Activated CD4-positive, alpha-beta T cell treated with anti-CD3 and anti-CD28 coated beads, Interleukin-2, amount 10 ng/mL, durations not matched to agents 7 days and 5 days (primary cell): ENCODE results near the gene LPCAT3. TPM values are rescaled to one million over a fixed set of nuclear protein-coding genes. Genes with fewer than 3 reads are reported as not detected.

Source experiments
- CTCF ChIA-PET: fragments of 350-600 bp; sonication (Branson Sonifier 250); formaldehyde crosslinking; loops from one replicate; lab custom pipeline; 2021; ENCODE audit warnings: antibody characterized with exemption; lab: Charles Lee
- POLR2A ChIA-PET: fragments of 350-600 bp; sonication (Branson Sonifier 250); formaldehyde crosslinking; loops from one replicate; lab custom pipeline; 2021; ENCODE audit warnings: antibody characterized with exemption; lab: Charles Lee
- DNase-seq: peaks from one replicate; pipeline ENCODE4 v3.0.0-alpha.2; 2020
- H3K27ac Mint-ChIP-seq: one replicate; pipeline ENCODE4 v1.8.0; 2021; ENCODE audit warnings: mild to moderate bottlenecking, moderate library complexity, mixed read lengths
- H3K27me3 Mint-ChIP-seq: one replicate; pipeline ENCODE4 v1.8.0; 2021; ENCODE audit warnings: mixed read lengths
- H3K36me3 Mint-ChIP-seq: one replicate; pipeline ENCODE4 v1.8.0; 2021; ENCODE audit warnings: low read depth, mixed read lengths
- H3K4me1 Mint-ChIP-seq: one replicate; pipeline ENCODE4 v1.8.0; 2021; ENCODE audit warnings: mixed read lengths
- H3K4me3 Mint-ChIP-seq: one replicate; pipeline ENCODE4 v1.8.0; 2021; ENCODE audit warnings: mild to moderate bottlenecking, moderate library complexity, mixed read lengths
- H3K9me3 Mint-ChIP-seq: one replicate; pipeline ENCODE4 v1.8.0; 2021; ENCODE audit warnings: mixed read lengths
- total RNA-seq, 2 experiments: library from RNA; stranded (reverse); gene quantifications; one replicate each; pipeline ENCODE4 v1.2.3, GENCODE V29; 2021

The LPCAT3 gene
- total RNA-seq, 2 experiments from 2014 or later, result 36.8 to 45.4 TPM

- Mint-ChIP-seq H3K27ac (peak overlapping the region; percentile 98), H3K9me3 (no peaks in the 10 kb centered on the region), H3K4me3 (peak overlapping the region; percentile 100), H3K36me3 (peaks cover 76% of the 10 kb centered on the region), H3K4me1 (peaks cover 70% of the 10 kb centered on the region), H3K27me3 (no peaks in the 10 kb centered on the region)
- POLR2A ChIA-PET, result interaction anchor here (1.8 kb wide), 1 partner anchor 11 kb away, joined by 7 read pairs; the partner anchor contains the start of genes C12orf57 and RNU7-1
- no peak for DNase-seq
- CTCF ChIA-PET, result interaction anchor here (0.7 to 13.3 kb wide), 4 partner anchors 10 to 82 kb away, joined by 3 to 388 read pairs (median 4); partner anchors contain the start of genes C12orf57, PTPN6 and RNU7-1
Measured at GRCh38 chr12:6954316-6955107, 63.8 kb downstream of the LPCAT3 start.

- POLR2A ChIA-PET, result interaction anchor here (1.8 kb wide), 1 partner anchor 10 kb away, joined by 7 read pairs; the partner anchor contains the start of genes C12orf57 and RNU7-1
- H3K36me3 Mint-ChIP-seq, result peaks cover 67% of the 10 kb centered on the region
Measured at GRCh38 chr12:6953442-6954315, 64.6 kb downstream of the LPCAT3 start.

DNA sequence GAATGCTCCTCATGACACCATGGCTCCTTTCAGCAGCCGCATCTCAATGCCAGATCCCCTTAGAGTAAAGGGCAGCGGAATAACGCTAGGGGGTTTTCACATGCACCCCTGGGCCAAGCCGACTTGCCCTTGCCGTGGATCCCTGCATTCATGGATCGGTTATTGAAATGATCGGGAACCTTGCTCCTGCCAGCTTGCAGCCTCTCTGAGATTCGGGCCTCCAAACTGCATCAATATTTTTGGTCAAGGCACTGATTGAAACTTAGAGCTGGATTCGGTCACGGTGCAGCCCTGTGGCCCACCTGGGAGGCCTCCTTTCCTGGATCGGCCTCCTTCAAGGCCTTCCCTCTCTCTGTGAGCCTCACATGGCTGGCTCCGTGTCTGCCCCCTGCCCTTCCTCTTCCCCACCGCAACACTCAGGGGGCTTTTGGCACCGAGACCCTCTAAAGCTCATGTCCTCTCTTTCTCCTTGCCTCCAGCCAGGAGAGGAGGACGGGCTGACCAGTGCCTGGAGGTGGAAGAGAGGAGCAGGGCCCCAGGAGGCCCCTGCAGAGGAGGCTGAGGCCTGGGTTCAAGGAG is 65.3 kb downstream of the LPCAT3 start:
- CTCF ChIA-PET, result interaction anchor here (0.6 to 17.8 kb wide), 9 partner anchors 7 to 747 kb away, joined by 3 to 388 read pairs (median 5); partner anchors contain the start of genes C12orf57 and RNU7-1
- DNase-seq, result no peak
- H3K36me3 Mint-ChIP-seq, result peaks cover 62% of the 10 kb centered on the region

More at GRCh38 chr12:6953442-6954315, 64.6 kb downstream of the LPCAT3 start:
- Mint-ChIP-seq H3K27ac (peak overlapping the region; percentile 98), H3K4me3 (peak overlapping the region; percentile 100), H3K9me3 (no peaks in the 10 kb centered on the region), H3K4me1 (peaks cover 69% of the 10 kb centered on the region), H3K27me3 (no peaks in the 10 kb centered on the region)
- DNase-seq, result peak; percentile 88
- CTCF ChIA-PET, result interaction anchor here (0.6 to 13.3 kb wide), 6 partner anchors 9 to 32 kb away, joined by 4 to 388 read pairs (median 6); partner anchors contain the start of genes C12orf57, PTPN6 and RNU7-1

GRCh38 chr12:6952121-6952862 is 66.0 kb downstream of the LPCAT3 start:
- Mint-ChIP-seq H3K27me3 (no peaks in the 10 kb centered on the region), H3K36me3 (peaks cover 56% of the 10 kb centered on the region), H3K27ac (peak overlapping the region; percentile 98), H3K9me3 (no peaks in the 10 kb centered on the region), H3K4me3 (peak overlapping the region; percentile 100), H3K4me1 (peaks cover 65% of the 10 kb centered on the region)
- no peak for DNase-seq
- CTCF ChIA-PET, result interaction anchor here (0.6 to 17.8 kb wide), 10 partner anchors 8 to 747 kb away, joined by 3 to 388 read pairs (median 4); partner anchors contain the start of genes C12orf57, RNU7-1 and SPSB2
- POLR2A ChIA-PET, result interaction anchor here (0.6 to 1.2 kb wide), 3 partner anchors 9 to 461 kb away, joined by 3 to 5 read pairs (median 3); partner anchors contain the start of genes C12orf57 and RNU7-1

More for the DNA sequence above, 65.3 kb downstream of the LPCAT3 start:
- POLR2A ChIA-PET, result interaction anchor here (1.2 kb wide), 1 partner anchor 9 kb away, joined by 5 read pairs; the partner anchor contains the start of genes C12orf57 and RNU7-1
- no peaks in the 10 kb centered on the region for H3K27me3 Mint-ChIP-seq
- peak overlapping the region; percentile 100 for H3K4me3 Mint-ChIP-seq
- peaks cover 67% of the 10 kb centered on the region for H3K4me1 Mint-ChIP-seq
- peak overlapping the region; percentile 98 for H3K27ac Mint-ChIP-seq
- H3K9me3 Mint-ChIP-seq, result no peaks in the 10 kb centered on the region

DNA sequence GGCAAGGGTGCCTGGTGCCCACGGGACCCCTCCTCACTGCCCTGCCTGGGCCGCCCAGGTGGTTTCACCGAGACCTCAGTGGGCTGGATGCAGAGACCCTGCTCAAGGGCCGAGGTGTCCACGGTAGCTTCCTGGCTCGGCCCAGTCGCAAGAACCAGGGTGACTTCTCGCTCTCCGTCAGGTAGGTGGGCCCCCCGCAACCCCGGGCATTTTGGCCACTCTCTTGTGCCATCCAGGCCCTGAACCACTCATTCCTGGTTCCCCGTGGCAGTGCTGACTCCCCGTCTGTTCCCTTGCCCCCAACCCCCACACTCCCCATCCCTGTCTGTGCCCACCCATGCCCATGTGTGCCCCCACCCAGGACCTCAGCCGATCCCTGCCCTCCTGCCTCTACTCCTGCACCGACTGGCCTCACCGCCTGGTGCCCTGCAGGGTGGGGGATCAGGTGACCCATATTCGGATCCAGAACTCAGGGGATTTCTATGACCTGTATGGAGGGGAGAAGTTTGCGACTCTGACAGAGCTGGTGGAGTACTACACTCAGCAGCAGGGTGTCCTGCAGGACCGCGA is 66.6 kb downstream of the LPCAT3 start:
- no peaks in the 10 kb centered on the region for H3K9me3 Mint-ChIP-seq
- H3K27ac Mint-ChIP-seq, result peak overlapping the region; percentile 98
- no peak for DNase-seq
- peak overlapping the region; percentile 100 for H3K4me3 Mint-ChIP-seq
- ChIA-PET POLR2A (interaction anchor here (0.6 to 1.2 kb wide), 4 partner anchors 8 to 461 kb away, joined by 3 to 5 read pairs (median 3); partner anchors contain the start of genes C12orf57 and RNU7-1), CTCF (interaction anchor here (0.8 to 17.8 kb wide), 9 partner anchors 7 to 126 kb away, joined by 3 to 388 read pairs (median 7); partner anchors contain the start of genes C12orf57, RNU7-1 and SPSB2)
- peaks cover 64% of the 10 kb centered on the region for H3K4me1 Mint-ChIP-seq
- H3K36me3 Mint-ChIP-seq, result peaks cover 50% of the 10 kb centered on the region
- H3K27me3 Mint-ChIP-seq, result no peaks in the 10 kb centered on the region

- DNase-seq, result peak; percentile 68
- peak within 1 kb of the TSS; percentile 100 for H3K4me3 Mint-ChIP-seq
- peaks cover 43% of the 10 kb centered on the region for H3K36me3 Mint-ChIP-seq
- peaks cover 64% of the 10 kb centered on the region for H3K4me1 Mint-ChIP-seq
- H3K27me3 Mint-ChIP-seq, result no peaks in the 10 kb centered on the region
- ChIA-PET CTCF (interaction anchor here (0.8 to 17.8 kb wide), 7 partner anchors 9 to 125 kb away, joined by 3 to 388 read pairs (median 7); partner anchors contain the start of gene SPSB2), POLR2A (interaction anchor here (1.0 kb wide), 1 partner anchor 8 kb away, joined by 3 read pairs; no protein-coding TSS in a partner anchor)
- no peaks in the 10 kb centered on the region for H3K9me3 Mint-ChIP-seq
- H3K27ac Mint-ChIP-seq, result peak within 1 kb of the TSS; percentile 98
Measured at GRCh38 chr12:6950811-6951540, 67.3 kb downstream of the LPCAT3 start, which contains the start of gene PTPN6. TSS of gene PTPN6 (plus strand) at chr12:6951356. CDS start at chr12:6951513, 157 bp downstream.

GRCh38 chr12:6950401-6950801 is 67.9 kb downstream of the LPCAT3 start:
- Mint-ChIP-seq H3K4me3 (peak overlapping the region; percentile 100), H3K27ac (peak overlapping the region; percentile 98), H3K9me3 (no peaks in the 10 kb centered on the region), H3K27me3 (no peaks in the 10 kb centered on the region), H3K36me3 (peaks cover 37% of the 10 kb centered on the region), H3K4me1 (peaks cover 64% of the 10 kb centered on the region)
- ChIA-PET CTCF (interaction anchor here (1.0 to 17.8 kb wide), 6 partner anchors 10 to 77 kb away, joined by 3 to 388 read pairs (median 12); partner anchors contain the start of gene SPSB2), POLR2A (interaction anchor here (1.0 kb wide), 1 partner anchor 9 kb away, joined by 3 read pairs; no protein-coding TSS in a partner anchor)
- DNase-seq, result peak; percentile 50

- Mint-ChIP-seq H3K27me3 (no peaks in the 10 kb centered on the region), H3K27ac (peak overlapping the region; percentile 98), H3K36me3 (peaks cover 27% of the 10 kb centered on the region), H3K4me3 (peak overlapping the region; percentile 40), H3K9me3 (no peaks in the 10 kb centered on the region), H3K4me1 (peaks cover 58% of the 10 kb centered on the region)
- POLR2A ChIA-PET, result no interaction called here
- no peak for DNase-seq
- CTCF ChIA-PET, result interaction anchor here (0.6 to 17.8 kb wide), 6 partner anchors 11 to 145 kb away, joined by 4 to 388 read pairs (median 12); partner anchors contain the start of gene LPCAT3
Measured at GRCh38 chr12:6948873-6949594, 69.2 kb downstream of the LPCAT3 start.

GRCh38 chr12:6947615-6948014 is 70.7 kb downstream of the LPCAT3 start:
- peaks cover 13% of the 10 kb centered on the region for H3K36me3 Mint-ChIP-seq
- ChIA-PET POLR2A (interaction anchor here (4.5 kb wide), 1 partner anchor 10 kb away, joined by 35 read pairs; no protein-coding TSS in a partner anchor), CTCF (interaction anchor here (0.6 to 17.8 kb wide), 7 partner anchors 10 to 176 kb away, joined by 3 to 388 read pairs (median 5); partner anchors contain the start of genes C1RL, LPCAT3 and SPSB2)
- DNase-seq, result no peak
- no peaks in the 10 kb centered on the region for H3K27me3 Mint-ChIP-seq
- no peaks in the 10 kb centered on the region for H3K9me3 Mint-ChIP-seq
- H3K4me1 Mint-ChIP-seq, result peaks cover 68% of the 10 kb centered on the region
- H3K4me3 Mint-ChIP-seq, result peak overlapping the region; percentile 21
- peak overlapping the region; percentile 84 for H3K27ac Mint-ChIP-seq
